HepG2 (cell line): ENCODE measurements around the gene MGST2. TPM values are rescaled to one million over a fixed set of nuclear protein-coding genes. Genes with fewer than 3 reads are reported as not detected.
A peak's percentile ranks its signal among the peaks of the same experiment; 100 is the strongest.

Experiments
- CHD2 ChIP-seq: IDR thresholded peaks from 2 replicates; pipeline ENCODE4 v1.6.1; 2011; ENCODE audit warnings: low read depth, low read length, improper control_type of control experiment
- KDM5A ChIP-seq: fragments of 200-600 bp; sonication (generic); IDR thresholded peaks from 2 replicates; pipeline ENCODE4 v1.7.0; 2018; ENCODE audit warnings: antibody characterized with exemption, mild to moderate bottlenecking, low read length, borderline replicate concordance
- MIER2 ChIP-seq: IDR thresholded peaks from 2 replicates; pipeline ENCODE4 v1.6.1; 2016; ENCODE audit warnings: missing biosample characterization, missing genetic modification reagents
- PHF21A ChIP-seq: sonication (generic); formaldehyde crosslinking; IDR thresholded peaks from 2 replicates; pipeline ENCODE4 v1.5.0; 2020; ENCODE audit warnings: mild to moderate bottlenecking, missing genetic modification reagents
- ZNF33A ChIP-seq: sonication (generic); formaldehyde crosslinking; IDR thresholded peaks from 2 replicates; pipeline ENCODE4 v1.5.1; 2020; ENCODE audit warnings: missing genetic modification reagents, mild to moderate bottlenecking, moderate library complexity, borderline replicate concordance
- ZNF577 ChIP-seq: sonication (generic); formaldehyde crosslinking; IDR thresholded peaks from 2 replicates; pipeline ENCODE4 v1.4.0; 2020; ENCODE audit warnings: mild to moderate bottlenecking, low read depth, missing genetic modification reagents, borderline replicate concordance
- polyA plus RNA-seq, 8 experiments: library from polyadenylated mRNA; depleted of rRNA in 3 of 8; stranded (reverse) in 7 of 8; unstranded in 1 of 8; fragments of >200 nt; fragmentation: Illumina TruSeq in 4 of 8; extraction: Trizol in 4 of 8; gene quantifications; 2 replicates each; pipeline versions ENCODE4 v1.2.1 to v1.2.3, GENCODE V29; 2011 to 2016; ENCODE audit warnings: low read depth in 4 of 8, missing spikeins in 1 of 8, mixed read lengths in 1 of 8; ENCODE audit not compliant: insufficient read depth in 1 of 8
- total RNA-seq, 5 experiments: library from RNA; depleted of rRNA; stranded (reverse); fragments of >200 nt; fragmentation: Illumina TruSeq; extraction: Trizol; gene quantifications; 2 replicates each; pipeline ENCODE4 v1.2.3, GENCODE V29; 2016; ENCODE audit warnings: low read depth in 1 of 5
- TF ChIP-seq, protein P1 (sequence below): sonication (generic); formaldehyde crosslinking; IDR thresholded peaks from 2 replicates; pipeline ENCODE4 v1.4.0; 2020; ENCODE audit warnings: missing genetic modification reagents
- TF ChIP-seq, protein P2 (sequence below): sonication (generic); formaldehyde crosslinking; IDR thresholded peaks from 2 replicates; pipeline ENCODE4 v1.8.0; 2022; ENCODE audit warnings: missing genetic modification reagents, mild to moderate bottlenecking, borderline replicate concordance
- TF ChIP-seq, protein P3 (sequence below): sonication (generic); formaldehyde crosslinking; IDR thresholded peaks from 2 replicates; pipeline ENCODE4 v1.5.1; 2020; ENCODE audit warnings: mild to moderate bottlenecking, moderate library complexity, missing genetic modification reagents
- TF ChIP-seq, protein P4 (sequence below): sonication (generic); formaldehyde crosslinking; IDR thresholded peaks from 2 replicates; pipeline ENCODE4 v1.5.1; 2020; ENCODE audit warnings: mild to moderate bottlenecking, missing genetic modification reagents, moderate library complexity
- TF ChIP-seq, protein P5 (sequence below): sonication (generic); formaldehyde crosslinking; IDR thresholded peaks from 2 replicates; pipeline ENCODE4 v1.5.0; 2020; ENCODE audit warnings: mild to moderate bottlenecking, missing genetic modification reagents
- TF ChIP-seq, protein P6 (sequence below): sonication (generic); formaldehyde crosslinking; IDR thresholded peaks from 2 replicates; pipeline ENCODE4 v1.5.1; 2020; ENCODE audit warnings: missing genetic modification reagents, mild to moderate bottlenecking, borderline replicate concordance

MGST2 gene
- total and polyA plus RNA-seq, 2 of the 13 experiments (the other 11 are each of a cell fraction or from before 2014, with no cell fraction given) = 205 to 416 TPM

DNA sequence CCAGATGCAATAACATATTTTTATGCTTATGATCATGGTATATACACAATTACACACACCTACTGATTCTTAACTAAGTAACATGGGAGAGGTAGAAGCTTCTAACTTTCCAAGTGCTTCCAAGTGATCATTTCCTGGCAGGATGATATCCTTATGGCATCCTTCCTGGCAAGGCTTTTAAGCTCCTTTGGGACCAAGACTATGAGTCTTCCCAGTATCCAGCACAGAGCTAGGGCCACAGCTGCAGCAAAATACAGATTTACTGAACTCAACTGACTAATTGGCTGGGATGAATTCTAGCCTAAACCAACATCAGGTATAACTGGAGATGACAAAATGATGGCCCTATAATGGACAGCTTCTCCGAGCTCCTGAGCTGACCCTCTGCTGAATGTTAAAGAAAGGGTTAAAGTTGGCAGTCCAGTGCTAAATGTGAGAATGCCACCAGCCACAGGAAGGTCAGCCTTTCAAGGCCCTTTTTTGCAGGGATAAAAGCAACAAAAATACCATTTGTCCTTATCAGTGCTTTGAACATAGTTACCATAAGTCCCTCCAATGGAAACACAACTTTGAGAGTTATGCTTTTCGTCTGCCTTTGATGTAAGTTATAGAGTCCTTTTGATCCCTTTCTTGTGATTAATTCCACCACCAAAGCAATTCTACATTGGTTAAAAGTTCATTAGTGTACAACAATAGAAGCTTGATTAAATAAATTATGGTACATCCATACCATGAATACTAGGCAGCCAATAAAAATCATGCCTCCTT, 73.4 kb downstream of the MGST2 start (continued):
- TF ChIP-seq, protein P1, sequence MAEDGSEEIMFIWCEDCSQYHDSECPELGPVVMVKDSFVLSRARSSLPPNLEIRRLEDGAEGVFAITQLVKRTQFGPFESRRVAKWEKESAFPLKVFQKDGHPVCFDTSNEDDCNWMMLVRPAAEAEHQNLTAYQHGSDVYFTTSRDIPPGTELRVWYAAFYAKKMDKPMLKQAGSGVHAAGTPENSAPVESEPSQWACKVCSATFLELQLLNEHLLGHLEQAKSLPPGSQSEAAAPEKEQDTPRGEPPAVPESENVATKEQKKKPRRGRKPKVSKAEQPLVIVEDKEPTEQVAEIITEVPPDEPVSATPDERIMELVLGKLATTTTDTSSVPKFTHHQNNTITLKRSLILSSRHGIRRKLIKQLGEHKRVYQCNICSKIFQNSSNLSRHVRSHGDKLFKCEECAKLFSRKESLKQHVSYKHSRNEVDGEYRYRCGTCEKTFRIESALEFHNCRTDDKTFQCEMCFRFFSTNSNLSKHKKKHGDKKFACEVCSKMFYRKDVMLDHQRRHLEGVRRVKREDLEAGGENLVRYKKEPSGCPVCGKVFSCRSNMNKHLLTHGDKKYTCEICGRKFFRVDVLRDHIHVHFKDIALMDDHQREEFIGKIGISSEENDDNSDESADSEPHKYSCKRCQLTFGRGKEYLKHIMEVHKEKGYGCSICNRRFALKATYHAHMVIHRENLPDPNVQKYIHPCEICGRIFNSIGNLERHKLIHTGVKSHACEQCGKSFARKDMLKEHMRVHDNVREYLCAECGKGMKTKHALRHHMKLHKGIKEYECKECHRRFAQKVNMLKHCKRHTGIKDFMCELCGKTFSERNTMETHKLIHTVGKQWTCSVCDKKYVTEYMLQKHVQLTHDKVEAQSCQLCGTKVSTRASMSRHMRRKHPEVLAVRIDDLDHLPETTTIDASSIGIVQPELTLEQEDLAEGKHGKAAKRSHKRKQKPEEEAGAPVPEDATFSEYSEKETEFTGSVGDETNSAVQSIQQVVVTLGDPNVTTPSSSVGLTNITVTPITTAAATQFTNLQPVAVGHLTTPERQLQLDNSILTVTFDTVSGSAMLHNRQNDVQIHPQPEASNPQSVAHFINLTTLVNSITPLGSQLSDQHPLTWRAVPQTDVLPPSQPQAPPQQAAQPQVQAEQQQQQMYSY (CRISPR knock-in tag) = no peak
- TF ChIP-seq, protein P2, sequence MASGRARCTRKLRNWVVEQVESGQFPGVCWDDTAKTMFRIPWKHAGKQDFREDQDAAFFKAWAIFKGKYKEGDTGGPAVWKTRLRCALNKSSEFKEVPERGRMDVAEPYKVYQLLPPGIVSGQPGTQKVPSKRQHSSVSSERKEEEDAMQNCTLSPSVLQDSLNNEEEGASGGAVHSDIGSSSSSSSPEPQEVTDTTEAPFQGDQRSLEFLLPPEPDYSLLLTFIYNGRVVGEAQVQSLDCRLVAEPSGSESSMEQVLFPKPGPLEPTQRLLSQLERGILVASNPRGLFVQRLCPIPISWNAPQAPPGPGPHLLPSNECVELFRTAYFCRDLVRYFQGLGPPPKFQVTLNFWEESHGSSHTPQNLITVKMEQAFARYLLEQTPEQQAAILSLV (CRISPR knock-in tag) = no peak
- no peak for TF ChIP-seq ZNF33A (CRISPR knock-in tag)
- no peak for TF ChIP-seq CHD2
- TF ChIP-seq, protein P3, sequence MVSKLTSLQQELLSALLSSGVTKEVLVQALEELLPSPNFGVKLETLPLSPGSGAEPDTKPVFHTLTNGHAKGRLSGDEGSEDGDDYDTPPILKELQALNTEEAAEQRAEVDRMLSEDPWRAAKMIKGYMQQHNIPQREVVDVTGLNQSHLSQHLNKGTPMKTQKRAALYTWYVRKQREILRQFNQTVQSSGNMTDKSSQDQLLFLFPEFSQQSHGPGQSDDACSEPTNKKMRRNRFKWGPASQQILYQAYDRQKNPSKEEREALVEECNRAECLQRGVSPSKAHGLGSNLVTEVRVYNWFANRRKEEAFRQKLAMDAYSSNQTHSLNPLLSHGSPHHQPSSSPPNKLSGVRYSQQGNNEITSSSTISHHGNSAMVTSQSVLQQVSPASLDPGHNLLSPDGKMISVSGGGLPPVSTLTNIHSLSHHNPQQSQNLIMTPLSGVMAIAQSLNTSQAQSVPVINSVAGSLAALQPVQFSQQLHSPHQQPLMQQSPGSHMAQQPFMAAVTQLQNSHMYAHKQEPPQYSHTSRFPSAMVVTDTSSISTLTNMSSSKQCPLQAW (CRISPR knock-in tag) = peak; percentile 52; the same call in 1 of the 2 replicates
- TF ChIP-seq ZNF577 (CRISPR knock-in tag) = no peak
- no peak for TF ChIP-seq MIER2 (CRISPR knock-in tag)
- TF ChIP-seq PHF21A = no peak
- TF ChIP-seq KDM5A = no peak
- TF ChIP-seq, protein P4, sequence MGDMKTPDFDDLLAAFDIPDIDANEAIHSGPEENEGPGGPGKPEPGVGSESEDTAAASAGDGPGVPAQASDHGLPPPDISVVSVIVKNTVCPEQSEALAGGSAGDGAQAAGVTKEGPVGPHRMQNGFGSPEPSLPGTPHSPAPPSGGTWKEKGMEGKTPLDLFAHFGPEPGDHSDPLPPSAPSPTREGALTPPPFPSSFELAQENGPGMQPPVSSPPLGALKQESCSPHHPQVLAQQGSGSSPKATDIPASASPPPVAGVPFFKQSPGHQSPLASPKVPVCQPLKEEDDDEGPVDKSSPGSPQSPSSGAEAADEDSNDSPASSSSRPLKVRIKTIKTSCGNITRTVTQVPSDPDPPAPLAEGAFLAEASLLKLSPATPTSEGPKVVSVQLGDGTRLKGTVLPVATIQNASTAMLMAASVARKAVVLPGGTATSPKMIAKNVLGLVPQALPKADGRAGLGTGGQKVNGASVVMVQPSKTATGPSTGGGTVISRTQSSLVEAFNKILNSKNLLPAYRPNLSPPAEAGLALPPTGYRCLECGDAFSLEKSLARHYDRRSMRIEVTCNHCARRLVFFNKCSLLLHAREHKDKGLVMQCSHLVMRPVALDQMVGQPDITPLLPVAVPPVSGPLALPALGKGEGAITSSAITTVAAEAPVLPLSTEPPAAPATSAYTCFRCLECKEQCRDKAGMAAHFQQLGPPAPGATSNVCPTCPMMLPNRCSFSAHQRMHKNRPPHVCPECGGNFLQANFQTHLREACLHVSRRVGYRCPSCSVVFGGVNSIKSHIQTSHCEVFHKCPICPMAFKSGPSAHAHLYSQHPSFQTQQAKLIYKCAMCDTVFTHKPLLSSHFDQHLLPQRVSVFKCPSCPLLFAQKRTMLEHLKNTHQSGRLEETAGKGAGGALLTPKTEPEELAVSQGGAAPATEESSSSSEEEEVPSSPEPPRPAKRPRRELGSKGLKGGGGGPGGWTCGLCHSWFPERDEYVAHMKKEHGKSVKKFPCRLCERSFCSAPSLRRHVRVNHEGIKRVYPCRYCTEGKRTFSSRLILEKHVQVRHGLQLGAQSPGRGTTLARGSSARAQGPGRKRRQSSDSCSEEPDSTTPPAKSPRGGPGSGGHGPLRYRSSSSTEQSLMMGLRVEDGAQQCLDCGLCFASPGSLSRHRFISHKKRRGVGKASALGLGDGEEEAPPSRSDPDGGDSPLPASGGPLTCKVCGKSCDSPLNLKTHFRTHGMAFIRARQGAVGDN (CRISPR knock-in tag) = no peak
- TF ChIP-seq, protein P5, sequence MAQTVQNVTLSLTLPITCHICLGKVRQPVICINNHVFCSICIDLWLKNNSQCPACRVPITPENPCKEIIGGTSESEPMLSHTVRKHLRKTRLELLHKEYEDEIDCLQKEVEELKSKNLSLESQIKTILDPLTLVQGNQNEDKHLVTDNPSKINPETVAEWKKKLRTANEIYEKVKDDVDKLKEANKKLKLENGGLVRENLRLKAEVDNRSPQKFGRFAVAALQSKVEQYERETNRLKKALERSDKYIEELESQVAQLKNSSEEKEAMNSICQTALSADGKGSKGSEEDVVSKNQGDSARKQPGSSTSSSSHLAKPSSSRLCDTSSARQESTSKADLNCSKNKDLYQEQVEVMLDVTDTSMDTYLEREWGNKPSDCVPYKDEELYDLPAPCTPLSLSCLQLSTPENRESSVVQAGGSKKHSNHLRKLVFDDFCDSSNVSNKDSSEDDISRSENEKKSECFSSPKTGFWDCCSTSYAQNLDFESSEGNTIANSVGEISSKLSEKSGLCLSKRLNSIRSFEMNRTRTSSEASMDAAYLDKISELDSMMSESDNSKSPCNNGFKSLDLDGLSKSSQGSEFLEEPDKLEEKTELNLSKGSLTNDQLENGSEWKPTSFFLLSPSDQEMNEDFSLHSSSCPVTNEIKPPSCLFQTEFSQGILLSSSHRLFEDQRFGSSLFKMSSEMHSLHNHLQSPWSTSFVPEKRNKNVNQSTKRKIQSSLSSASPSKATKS (CRISPR knock-in tag) = no peak
- TF ChIP-seq, protein P6, sequence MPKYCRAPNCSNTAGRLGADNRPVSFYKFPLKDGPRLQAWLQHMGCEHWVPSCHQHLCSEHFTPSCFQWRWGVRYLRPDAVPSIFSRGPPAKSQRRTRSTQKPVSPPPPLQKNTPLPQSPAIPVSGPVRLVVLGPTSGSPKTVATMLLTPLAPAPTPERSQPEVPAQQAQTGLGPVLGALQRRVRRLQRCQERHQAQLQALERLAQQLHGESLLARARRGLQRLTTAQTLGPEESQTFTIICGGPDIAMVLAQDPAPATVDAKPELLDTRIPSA (CRISPR knock-in tag) = no peak
